WI38 (cell line): ENCODE results near the gene MITF.

Experiments used
- H3K4me3 ChIP-seq: 2 replicates; pipeline ENCODE4 v1.5.1; 2011; ENCODE audit warnings: low read depth, mild to moderate bottlenecking, control low read depth, low read length
- TF ChIP-seq, protein P1 (sequence below): IDR thresholded peaks from 2 replicates; pipeline ENCODE4 v1.5.1; 2012; ENCODE audit warnings: low read depth, mild to moderate bottlenecking, control low read depth, low read length

MITF gene

DNA sequence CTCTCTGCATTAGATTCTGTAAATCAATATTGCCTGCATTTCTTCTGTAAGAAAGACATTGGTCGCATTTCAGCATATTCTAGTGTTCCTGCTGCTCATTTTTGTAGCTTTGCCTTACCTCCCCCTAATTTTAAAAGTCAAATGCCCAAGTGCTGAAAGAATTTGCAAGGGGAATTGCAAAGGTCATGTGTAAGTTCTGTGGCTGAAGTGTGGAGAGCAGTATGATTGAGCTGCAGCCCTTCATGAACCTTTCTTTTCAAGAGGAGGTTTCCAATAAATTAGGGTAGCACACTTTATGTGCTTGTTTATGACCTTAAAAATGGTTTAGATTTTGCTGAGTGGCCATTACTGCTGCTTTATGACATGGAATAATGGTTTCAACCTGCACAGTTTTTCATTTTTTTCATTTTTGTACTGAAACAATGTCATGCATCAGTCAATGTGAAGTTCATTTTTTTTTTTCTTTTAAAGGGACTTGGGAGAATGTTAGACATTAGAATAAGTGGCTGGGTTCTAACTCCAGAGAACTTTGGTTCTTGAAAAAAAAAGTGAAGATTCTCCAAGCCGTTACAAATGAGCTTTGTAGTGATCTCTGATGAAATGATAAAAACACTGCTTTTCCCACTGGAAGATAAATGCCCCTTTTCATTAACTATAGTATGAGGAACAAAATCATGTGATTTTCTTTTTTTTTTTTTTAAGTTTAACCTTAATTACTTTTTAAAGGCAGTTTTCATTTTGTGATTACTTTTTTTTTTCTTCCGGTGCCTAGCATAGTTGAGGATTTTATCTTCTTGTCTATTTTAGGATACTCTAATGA, 99.6 kb downstream of the MITF start:
- TF ChIP-seq, protein P1, sequence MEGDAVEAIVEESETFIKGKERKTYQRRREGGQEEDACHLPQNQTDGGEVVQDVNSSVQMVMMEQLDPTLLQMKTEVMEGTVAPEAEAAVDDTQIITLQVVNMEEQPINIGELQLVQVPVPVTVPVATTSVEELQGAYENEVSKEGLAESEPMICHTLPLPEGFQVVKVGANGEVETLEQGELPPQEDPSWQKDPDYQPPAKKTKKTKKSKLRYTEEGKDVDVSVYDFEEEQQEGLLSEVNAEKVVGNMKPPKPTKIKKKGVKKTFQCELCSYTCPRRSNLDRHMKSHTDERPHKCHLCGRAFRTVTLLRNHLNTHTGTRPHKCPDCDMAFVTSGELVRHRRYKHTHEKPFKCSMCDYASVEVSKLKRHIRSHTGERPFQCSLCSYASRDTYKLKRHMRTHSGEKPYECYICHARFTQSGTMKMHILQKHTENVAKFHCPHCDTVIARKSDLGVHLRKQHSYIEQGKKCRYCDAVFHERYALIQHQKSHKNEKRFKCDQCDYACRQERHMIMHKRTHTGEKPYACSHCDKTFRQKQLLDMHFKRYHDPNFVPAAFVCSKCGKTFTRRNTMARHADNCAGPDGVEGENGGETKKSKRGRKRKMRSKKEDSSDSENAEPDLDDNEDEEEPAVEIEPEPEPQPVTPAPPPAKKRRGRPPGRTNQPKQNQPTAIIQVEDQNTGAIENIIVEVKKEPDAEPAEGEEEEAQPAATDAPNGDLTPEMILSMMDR = no peak
- H3K4me3 ChIP-seq = peak overlapping the region; percentile 50

DNA sequence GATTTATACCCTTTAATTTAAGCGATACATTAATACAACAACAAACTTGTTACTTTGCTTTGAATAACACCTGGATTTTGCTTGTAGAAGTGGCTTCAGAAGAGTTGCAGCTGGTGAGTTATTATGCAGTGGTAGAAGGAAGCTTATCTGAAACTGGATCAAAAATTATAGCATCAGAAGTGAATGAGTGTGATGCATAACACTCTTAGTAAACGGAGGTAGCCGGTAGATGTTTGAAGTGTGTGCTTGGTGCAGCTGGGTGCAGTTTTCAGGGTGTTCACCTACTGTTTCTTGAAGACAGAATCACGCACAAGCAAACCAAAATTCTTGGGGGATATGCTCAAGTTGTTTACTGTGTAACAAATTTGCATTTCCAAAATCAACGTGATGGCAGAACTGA, 103.1 kb downstream of the MITF start:
- TF ChIP-seq, protein P1 = no peak
- no peak overlapping the region for H3K4me3 ChIP-seq

DNA sequence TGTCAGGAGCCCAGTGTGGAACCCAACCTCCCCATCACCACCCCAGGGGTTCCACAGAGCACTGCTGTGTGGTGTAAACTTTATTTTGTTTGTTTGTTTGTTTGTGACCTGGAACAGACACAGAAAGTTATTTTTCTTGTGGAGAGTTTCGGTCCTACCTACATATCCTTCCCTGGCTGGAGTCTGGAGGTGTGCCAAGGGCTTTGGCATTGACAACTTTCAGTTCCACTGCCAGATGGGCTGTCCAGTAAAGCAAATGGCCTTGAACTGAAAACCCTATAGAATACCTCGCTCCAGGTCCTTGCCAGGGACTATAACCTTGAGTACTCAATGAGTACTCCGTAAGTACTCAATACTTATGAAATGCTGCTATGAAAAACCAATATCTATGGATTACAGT, 103.5 kb downstream of the MITF start:
- TF ChIP-seq, protein P1 = no peak
- no peak overlapping the region for H3K4me3 ChIP-seq

DNA sequence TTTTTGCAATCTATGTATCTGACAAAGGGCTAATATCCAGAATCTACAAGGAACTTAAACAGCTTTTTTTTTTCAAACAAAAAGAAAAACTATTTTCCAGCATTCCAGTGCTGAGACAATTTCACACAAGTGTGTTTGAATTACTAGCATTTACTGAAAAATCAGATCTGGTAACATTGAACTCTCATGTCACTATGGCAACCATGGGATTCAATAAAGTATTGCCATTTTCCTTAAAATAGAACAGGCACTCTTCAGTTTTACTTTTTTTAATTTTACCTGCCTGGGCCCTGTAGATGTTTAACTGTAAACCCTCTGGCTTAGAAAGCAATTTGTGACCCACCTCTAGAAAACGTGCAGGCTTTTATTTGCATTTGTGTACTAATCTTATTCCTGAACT, 105.4 kb downstream of the MITF start:
- TF ChIP-seq, protein P1 = no peak
- H3K4me3 ChIP-seq = no peak overlapping the region

DNA sequence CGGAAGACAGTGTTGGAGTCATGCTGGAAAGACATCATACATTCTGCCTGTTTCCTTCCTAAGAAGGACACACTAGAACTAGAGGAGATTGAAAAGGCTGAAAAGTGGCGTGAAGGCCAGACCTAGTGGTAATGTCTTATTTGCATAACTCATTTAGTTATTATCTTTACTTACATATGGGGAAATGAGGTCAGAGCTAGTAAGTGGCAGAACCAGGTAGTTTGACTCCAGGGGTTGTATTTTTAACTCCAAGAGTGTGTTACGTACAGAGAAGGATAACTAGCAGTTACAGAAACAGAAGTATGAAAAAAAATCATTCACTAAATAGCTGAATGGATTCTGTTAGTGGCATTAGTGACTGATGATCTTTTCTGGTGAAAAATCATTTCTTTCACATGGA, 108.0 kb downstream of the MITF start:
- H3K4me3 ChIP-seq = no peak overlapping the region
- TF ChIP-seq, protein P1 = no peak

DNA sequence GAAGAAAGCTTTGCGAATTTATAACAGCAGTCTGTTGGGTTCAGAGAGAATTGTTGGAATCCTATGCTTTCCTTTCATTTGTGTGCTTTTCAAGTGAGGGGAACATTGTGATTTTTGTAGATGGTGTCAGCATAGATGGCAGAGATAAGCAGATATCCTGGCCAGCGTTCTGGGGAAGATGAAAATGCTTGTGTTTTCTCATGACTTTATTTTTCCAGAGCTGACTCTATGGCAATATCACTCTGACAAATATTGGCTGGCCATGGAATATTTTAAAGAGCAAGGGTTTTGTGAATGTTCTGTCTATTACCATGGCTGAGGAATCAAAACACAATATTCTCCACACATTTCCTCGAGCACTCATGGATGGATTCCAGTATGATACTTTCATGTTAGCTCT, 108.8 kb downstream of the MITF start:
- no peak overlapping the region for H3K4me3 ChIP-seq
- TF ChIP-seq, protein P1 = no peak

DNA sequence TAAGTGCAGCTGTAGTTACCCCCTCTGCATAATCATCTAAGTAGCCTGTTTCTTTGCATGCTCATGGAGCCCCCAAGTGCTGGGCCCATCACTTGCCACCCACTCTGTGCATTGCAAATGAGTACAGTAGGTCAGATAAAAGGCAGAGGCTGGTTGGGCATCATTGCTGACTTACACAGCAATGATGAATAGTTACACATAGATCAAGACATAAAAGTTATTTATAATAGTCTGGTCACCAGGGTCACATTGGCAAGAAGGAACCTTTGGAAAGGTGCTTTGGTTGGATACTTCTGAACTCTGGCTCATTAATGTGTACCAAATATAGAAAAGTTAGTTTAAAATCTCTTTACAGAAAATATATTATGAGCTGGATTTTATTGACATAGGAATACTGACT, 111.6 kb downstream of the MITF start:
- TF ChIP-seq, protein P1 = no peak

More for the DNA sequence above, 111.6 kb downstream of the MITF start:
- no peak overlapping the region for H3K4me3 ChIP-seq
